ENCODE data around the gene ARHGAP27.
"Not testable (repeated sequence)": the region's sequence is repeated elsewhere in the genome, so short reads cannot be mapped to it uniquely, and the experiment has no call there.

ARHGAP27 gene, protein sequence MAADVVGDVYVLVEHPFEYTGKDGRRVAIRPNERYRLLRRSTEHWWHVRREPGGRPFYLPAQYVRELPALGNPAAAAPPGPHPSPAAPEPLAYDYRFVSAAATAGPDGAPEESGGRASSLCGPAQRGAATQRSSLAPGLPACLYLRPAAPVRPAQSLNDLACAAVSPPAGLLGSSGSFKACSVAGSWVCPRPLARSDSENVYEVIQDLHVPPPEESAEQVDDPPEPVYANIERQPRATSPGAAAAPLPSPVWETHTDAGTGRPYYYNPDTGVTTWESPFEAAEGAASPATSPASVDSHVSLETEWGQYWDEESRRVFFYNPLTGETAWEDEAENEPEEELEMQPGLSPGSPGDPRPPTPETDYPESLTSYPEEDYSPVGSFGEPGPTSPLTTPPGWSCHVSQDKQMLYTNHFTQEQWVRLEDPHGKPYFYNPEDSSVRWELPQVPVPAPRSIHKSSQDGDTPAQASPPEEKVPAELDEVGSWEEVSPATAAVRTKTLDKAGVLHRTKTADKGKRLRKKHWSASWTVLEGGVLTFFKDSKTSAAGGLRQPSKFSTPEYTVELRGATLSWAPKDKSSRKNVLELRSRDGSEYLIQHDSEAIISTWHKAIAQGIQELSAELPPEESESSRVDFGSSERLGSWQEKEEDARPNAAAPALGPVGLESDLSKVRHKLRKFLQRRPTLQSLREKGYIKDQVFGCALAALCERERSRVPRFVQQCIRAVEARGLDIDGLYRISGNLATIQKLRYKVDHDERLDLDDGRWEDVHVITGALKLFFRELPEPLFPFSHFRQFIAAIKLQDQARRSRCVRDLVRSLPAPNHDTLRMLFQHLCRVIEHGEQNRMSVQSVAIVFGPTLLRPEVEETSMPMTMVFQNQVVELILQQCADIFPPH

DNA sequence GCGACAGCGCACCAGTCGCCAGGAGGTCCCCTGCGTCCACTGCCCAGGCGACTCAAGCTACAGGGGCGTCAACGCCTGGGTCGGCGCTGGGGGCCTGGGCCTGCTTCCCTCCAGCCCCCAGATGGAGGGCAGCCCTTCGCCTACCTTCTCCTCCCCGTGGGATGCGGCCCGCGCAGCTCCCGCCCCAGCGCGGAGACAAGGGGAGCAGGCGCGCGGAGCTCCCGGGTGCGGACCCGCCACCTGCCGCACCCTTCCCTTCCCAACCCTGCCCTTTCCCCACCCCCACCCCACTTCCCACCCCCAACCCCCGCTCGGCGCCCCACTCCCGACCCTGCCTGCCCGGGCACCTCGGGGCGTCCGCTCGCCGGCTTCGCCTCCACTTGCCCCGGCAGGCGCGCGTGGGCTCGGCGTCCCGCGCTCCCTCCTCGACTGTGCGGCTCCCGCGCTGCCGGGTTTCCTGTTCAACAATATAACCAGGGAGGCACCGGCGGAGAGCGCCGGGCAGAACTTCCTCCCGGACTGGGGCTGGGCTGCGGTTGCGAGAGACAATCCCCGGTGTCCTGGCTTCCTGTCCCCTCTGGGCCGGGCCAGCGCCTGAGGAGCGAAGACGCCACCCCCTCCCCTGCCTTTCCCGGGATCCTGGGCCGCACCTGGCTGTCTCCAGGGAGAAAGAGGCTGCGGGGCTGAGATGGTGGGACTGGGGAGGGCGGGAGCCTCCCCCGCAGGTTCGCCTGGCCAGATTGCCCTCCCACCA lies at the start of gene ARHGAP27:
Gene ARHGAP27 (minus strand): TSS at position 466 of the 754 bp plus-strand sequence. CDS start 2,591 bp downstream, outside the sequence.
- peak; percentile 31 for DNase-seq

DNA sequence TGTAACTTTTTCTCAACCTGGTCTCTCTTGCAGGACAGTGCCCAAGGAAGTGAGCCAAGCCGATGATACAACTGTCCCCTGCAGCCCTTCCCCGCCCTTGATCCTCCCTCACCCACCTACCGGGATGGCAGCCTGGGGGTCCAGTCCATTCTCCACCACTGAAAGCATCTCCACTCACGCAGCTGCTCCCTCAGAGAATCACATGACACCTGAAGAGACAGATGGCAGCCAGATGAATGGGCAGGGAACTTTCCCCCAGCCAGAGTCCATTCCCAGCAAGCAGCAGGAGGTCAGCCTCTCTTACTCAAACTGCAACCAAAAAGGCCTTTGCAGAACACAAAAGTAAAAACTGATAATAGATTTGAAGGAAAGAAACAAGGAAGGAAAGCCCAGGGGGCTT lies 49.6 kb upstream of the ARHGAP27 start:
- not testable (repeated sequence) for DNase-seq

DNA sequence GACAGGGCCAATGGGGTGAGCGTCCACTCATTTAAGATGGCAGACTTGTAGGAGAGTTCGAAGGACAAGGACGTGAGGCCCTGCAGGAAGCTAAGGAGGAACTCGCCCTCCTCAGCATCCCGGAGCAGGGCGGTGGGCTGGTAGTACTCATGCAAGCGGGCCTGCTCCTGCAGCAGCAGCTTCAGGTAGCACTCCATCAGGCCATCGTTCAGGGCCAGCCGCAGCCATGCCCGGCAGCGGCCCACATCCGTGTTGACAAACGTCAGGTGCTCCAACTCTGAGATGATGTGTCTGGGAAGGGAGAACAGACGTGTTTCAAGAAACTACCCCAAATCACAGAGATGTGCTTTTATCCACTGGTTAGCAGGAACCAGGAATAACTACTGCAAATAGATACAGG lies 42.8 kb upstream of the ARHGAP27 start:
- DNase-seq: not testable (repeated sequence)

DNA sequence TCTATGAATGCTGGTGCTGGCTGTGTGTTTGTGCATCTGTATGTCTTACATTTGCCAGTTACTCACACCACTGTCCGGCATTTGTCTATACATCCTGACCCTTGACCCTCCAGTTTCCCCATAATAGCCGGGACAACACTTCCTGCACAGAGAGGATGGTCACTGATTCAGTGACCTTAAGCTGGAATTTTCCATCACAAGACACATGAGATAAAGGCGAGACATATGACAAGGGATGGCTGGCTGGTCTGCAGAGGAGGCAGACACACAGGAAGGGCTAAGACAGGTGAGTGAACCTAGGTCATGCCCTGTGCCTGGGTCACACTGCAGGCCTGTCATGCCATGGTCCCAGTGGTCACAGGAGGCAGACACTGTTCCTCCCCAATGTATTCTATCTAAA lies 39.6 kb upstream of the ARHGAP27 start:
- not testable (repeated sequence) for DNase-seq

DNA sequence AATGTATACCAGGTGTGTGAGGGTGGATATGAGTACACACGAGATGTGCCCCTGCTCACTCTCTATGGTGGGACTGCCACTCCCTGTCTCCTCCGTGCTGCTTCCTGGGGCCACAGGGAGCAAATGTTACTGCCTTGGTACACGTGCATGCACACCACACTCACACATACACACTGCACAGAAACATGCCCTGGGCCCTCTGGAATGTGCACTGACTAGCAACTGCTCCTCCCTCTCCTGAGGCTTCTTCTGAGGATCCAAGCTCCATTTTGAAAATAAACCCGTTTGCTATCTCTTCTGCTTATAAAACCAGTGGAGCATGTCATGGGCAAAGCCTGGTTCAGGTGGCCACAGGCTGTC lies 36.5 kb upstream of the ARHGAP27 start:
- DNase-seq: not testable (repeated sequence)

DNA sequence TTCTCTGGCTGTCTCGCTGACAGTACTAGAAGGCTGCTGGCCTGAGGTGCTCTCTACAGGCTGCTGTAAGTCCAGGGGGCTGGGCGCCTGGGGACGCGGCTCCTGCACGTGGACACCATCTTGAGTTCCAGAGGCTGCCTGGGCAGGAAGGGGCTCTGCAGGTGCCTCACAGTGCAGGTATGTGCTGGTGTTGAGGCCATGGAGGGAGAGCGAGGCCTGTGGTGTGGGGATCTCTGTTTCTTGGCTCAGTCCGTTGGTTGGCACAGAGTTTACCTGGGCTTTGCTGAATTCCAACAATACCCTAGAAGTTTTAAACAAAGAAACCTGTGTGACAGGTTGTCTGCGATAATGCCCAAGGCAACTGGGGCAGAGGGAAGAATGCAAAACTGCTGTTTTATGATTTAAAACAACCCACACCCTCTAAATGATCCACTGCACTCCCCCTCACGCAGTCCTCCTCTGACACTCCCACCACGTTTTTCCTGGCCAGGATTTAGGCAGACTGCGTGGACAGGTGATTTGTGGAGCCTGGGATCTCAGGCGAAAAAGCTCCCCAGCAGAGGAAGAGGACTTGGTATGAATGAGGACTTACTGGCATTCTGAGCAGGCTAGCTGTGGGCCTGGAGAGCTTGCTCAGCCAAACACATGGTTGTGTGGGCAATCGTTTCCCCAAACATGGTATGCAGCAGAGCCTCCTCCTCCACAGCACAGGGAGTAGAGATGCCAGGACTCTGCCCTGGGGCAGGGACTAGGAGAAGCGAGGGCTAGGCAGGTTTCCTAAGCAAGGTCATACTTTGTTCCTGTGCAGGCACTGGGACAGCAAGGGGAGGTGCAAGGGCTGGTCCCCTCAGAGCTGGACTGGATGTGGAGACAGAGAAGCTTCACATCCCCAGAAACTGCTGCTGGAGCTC lies 35.9 kb upstream of the ARHGAP27 start:
- not testable (repeated sequence) for DNase-seq

DNA sequence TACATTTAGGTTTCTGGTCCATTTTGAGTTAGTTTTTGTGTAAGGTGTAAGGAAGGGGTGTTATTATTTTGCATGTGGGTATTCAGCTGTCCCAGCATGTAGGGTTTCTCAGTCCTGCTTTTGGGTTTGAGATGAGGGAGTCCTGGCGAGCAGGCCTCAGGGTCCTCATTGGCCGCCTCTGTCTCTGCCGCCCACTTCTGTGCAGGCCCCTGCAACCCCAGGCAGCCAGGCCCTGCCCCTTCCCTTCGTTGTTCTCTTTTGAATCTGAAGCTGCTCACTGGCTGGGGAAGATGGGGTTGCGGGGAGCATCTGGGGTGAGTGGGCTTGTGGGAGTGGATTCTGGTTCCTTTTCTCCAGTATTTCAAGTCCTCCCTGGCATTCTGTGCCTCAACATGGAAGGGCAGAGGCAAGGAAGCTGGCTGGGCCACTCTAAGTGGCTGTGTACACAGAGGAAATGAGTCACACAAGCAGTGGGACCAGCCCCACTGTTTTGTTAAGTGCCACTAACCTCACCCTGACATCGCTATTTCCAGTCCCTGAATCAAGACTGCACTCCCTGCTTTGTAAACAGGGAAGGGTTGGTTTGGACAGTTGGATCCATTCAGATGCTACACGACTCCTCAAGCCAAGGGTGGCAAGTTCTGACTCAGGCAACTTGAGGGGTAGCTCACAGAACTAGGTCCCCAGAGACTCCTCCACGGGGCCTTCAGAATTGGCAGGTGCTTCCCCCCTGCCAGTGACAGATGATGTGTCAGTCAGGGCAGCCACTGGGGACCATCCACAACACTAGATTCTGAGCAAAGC lies 29.1 kb upstream of the ARHGAP27 start:
- peak; percentile 36 for DNase-seq

DNA sequence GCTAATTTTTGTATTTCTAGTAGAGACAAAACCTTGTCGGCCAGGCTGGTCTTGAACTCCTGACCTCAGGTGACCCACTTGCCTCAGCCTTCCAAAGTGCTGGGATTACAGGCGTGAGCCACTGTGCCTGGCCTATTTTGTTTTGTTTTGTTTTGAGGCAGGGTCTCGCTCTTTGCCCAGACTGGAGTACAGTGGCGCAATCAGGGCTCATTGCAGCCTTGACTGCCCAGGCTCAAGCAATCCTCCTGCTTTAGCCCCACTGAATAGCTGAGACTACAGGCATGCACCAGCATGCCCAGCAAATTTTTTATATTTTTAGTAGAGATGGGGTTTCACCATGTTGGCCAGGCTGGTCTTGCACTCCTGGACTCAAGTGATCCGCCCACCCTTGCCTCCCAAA lies 27.8 kb upstream of the ARHGAP27 start:
- DNase-seq: not testable (repeated sequence)

DNA sequence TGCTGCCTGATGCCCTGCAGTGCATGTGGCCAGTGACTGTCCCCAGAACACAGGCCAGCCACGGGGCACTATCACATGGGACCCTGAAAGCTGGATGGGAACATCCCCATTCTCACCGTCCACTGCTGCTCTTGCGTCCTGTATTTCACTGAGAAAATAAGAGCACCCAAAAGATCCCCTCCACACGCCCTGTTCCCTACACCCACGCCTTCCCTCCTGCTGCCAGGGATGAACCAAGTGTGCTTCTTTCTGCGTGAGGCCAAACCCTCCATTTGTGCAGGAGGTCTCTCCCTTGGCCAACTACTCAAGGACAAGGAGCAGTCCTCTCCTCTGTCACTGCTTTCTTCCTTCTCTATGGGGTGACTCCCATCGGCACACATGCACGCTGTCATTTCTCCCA lies 21.7 kb upstream of the ARHGAP27 start:
- not testable (repeated sequence) for DNase-seq

DNA sequence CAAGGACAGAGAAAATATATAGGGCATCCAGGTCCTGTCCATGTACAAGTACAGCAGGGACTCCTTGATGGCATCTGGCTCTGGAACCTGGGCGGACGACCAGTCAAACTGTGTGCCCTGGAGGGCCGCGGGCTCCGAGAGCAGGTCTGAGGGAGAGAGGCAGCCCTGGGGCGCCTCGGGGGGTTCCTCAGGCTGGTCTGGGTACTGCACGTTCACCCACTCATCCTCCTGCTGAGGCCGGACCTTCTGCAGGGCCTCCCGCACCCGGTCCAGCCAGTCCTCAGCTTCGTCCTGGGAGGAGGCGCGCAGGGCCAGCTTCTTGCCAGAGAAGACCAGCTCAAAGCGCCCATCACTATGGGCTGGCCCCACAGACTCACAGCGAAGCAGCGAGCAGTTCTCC lies 21.1 kb upstream of the ARHGAP27 start:
- DNase-seq: not testable (repeated sequence)

DNA sequence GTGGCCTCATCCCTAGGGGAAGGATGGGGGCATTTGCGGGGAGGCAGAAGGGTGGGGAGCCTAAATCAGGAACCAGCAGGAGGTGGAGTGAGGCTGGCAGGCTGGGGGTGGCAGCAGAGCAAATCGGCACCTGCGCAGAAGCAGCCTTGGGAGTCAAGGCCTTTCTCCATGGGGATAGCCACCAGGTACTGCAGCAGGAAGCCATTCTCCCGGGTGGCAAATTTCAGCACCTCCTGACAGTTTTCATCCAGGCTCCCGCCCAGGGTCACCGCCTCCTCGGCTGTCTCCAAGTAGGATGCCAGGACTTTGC lies 20.5 kb upstream of the ARHGAP27 start:
- DNase-seq: not testable (repeated sequence)

DNA sequence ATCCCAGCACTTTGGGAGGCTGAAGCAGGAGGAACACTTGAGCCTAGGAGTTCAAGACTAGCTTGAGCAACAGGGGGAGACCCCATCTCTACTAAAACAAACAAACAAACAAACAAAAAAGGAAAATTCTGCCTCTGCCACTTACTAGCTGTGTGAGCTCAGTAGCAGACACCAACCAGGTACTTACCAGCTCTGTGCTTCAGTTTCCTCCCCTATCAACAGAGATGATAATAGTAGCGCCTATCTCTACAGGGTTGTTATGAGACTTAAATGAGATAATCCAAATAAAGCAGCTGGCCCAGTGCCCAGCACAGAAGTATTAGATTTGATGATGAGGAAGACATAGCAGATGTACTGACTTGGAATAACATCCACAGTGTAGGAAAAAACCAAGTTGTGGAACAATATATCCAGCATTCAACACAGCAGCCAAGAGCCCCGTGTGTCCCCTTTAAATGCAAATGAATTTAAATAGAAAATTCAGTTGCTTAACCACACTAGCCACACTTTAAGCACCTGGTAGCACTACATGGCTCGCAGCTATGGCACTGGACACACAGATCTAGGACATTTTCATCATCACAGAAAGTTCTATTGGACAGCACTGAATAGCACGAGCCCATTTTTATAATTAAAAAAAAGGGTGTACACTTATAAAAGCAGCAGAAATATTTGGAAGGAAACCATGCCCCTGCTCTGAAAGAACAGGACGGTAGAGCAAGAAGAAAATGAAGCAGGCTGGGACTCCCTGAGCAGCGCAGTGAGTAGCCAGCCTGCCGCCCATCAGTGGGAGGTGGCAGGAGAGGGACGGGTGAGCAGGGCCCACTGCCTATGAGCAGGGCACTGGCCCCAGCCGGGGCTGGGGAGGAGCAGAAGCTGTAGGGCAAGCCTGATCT lies 19.9 kb upstream of the ARHGAP27 start:
- not testable (repeated sequence) for DNase-seq

DNA sequence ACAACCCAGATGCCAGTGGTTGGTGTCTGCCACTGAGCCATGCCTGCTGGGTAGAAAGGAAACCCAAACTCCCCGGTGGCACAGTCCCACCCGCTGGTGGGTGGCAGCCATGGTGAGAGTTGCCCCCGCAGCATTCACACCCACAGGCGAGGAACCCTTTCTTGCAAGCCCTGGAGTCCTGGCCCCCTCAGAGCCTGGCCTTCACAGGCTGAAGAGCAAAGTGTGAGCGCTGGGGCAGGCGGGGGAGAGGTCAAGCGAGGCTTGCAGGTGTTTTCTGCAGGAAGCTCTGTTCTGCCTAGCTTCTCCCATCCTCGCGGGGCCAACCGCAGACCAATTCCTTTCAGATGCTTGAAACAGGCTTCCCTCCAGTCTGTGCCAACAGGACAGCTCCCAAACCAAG lies 19.0 kb upstream of the ARHGAP27 start:
- DNase-seq: not testable (repeated sequence)

DNA sequence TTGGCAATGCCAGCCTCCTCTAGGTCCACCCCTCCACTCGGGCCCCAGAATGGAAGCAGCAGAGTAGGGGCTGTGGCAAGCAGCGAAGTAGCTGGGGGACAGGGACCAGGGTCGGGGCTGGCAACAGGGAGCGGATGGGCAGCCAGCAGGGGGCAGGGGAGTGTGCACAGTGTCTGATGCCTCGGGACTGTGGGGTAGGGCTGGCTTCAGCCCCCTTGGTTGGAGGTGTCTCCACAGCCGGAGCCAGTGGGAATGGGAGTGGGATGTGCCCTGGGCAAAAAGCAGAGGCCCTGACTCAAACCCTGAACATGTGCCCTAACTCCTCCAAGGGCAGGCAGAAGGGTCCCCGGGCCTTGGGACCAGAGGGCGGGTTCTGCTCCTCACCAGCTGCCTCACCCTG lies 18.5 kb upstream of the ARHGAP27 start:
- no peak for DNase-seq

DNA sequence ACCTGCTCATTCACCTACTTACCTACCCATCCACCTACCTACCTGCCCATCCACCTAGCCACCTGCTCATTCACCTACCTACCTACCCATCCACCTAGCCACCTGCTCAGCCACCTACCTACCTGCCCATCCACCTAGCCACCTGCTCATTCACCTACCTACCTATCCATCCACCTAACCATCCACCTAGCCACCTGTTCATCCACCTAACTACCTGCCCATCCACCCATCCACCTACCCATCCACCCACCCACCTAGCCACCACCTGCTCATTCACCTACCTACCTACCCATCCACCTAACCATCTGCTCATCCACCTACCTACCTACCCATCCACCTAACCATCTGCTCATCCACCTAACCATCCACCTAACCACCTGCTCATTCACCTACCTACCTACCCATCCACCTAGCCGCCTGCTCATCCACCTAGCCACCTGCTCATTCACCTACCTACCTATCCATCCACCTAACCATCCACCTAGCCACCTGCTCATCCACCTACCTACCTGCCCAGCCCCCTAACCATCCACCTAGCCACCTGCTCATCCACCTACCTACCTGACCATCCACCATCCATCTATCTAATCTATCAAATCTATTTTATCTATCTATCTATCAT lies 17.1 kb upstream of the ARHGAP27 start:
- not testable (repeated sequence) for DNase-seq

DNA sequence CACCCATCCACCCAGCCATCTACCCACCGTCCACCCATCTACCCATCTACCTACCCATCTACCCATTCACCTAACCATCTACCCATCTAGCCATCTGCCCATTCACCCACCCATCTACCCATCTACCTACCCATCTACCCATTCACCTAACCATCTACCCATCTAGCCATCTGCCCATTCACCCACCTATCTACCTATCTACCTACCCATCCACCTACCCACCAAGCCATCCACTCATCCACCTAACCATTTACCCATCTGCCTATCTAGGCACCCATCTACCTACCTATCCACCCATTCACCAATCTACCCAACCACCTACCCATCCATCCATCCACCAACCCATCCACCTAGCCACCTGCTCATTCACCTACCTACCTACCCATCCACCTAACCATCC lies 16.6 kb upstream of the ARHGAP27 start:
- not testable (repeated sequence) for DNase-seq

DNA sequence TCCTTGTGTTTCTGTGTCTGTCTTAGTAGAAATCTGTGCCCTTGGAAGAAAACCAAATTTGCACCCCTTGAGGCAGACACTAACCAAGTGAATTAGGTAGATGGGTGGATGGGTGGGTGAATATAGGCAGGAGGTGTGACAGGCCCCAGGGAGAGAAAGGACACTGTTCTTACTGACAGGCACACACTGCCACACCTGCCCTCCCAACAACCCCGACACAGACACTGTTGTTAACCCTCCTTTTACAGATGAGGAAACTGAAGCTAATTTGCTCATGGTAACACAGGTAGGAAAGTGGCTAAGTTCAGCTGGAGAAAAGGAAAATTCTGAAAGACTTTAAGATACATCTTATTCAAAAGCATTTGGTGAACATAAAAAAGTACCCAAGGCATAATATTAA lies 15.8 kb upstream of the ARHGAP27 start:
- DNase-seq: not testable (repeated sequence)

DNA sequence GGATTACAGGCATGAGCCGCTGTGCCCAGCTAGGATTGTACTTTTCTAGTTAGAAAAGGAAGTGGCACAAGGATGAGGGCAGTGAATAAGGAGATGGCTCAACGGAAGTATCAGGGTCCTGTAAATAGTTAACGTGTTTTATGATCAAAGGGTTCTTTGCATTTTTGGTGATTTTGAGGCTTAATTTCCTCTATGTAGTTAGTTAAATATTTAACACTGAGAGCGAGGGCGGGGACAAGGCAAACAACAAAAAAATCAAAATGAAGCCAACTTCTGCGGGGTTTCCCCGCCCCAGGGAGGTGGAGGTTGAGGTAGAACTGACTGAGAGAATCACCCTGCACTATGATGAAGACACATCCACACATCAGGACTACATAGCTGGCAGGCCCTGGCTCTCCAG lies 15.4 kb upstream of the ARHGAP27 start:
- not testable (repeated sequence) for DNase-seq

DNA sequence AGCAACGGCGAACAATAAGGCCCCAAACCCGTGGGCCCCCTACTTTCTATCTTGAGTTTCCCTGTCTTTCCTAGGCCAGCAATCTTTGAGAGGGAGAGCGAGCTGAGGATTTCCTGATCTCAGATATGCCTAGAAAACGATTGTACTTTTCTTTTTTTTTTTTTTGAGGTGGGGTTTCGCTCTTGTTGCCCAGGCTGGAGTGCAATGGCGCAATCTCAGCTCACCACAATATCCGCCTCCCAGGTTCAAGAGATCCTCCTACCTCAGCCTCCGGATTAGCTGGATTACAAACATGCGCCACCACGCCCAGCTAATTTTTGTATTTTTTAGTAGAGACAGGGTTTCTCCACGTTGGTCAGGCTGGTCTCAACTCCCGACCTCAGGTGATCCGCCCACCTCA lies 15.0 kb upstream of the ARHGAP27 start:
- not testable (repeated sequence) for DNase-seq

Data from NCI-H510A (cell line).